Measurements from ENCODE around the gene KRT20. TPM values are rescaled to one million over a fixed set of nuclear protein-coding genes. Genes with fewer than 3 reads are reported as not detected.

Gene KRT20
- total RNA-seq, 4 donors from 2014 or later: not detected

DNA sequence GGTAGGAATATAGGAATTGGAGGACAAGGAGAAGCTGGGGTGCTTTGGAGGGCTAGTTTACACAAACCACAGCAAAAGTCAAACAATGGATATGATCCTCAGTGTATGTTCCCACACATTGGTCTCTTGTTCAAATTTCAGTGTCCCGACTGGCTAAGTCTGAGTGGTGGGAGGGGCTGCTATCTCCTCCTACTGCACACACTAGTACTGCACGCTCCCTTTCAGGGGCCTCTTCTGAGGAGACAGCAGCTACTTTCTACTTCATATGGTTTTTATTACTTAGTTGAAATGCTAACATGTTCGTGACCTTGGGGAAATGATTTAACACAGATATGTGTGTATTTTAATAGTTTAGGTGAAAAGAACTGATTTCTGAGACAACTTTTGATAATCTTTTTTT lies 43.8 kb downstream of the KRT20 start:
- no peak for ATAC-seq
- Histone ChIP-seq H3K36me3 (peaks cover 0 to 4% of the 10 kb centered on the region in 2 donors), H3K4me3 (no peak overlapping the region), H3K27me3 (peaks cover 19% of the 10 kb centered on the region), H3K4me1 (no peaks in the 10 kb centered on the region), H3K9me3 (no peaks in the 10 kb centered on the region), H3K27ac (no peak overlapping the region)
- 44 to 63% methylated on average over 3 of the region's 3 CpGs for WGBS, 2 donors (ENCODE audit: low coverage in 1 of 2)
- TF ChIP-seq POLR2AphosphoS5 (IDR thresholded peaks at IDR 0.05) (no peak), EP300 (IDR thresholded peaks at IDR 0.05) (no peak), CTCF (IDR thresholded peaks at IDR 0.05) (no peak), POLR2A (IDR thresholded peaks at IDR 0.05) (no peak)

- TF ChIP-seq POLR2AphosphoS5 (IDR thresholded peaks at IDR 0.05) (no peak), POLR2A (IDR thresholded peaks at IDR 0.05) (no peak), EP300 (IDR thresholded peaks at IDR 0.05) (no peak), CTCF (IDR thresholded peaks at IDR 0.05) (no peak)
- no peak overlapping the region for H3K27ac ChIP-seq
- WGBS, 2 donors (ENCODE audit: low coverage in 1 of 2): 63 to 90% methylated on average over 3 of the region's 3 CpGs
- H3K4me3 ChIP-seq: no peak overlapping the region
- no peaks in the 10 kb centered on the region for H3K9me3 ChIP-seq
- H3K36me3 ChIP-seq: peaks cover 0 to 21% of the 10 kb centered on the region in 2 donors
- peaks cover 13% of the 10 kb centered on the region for H3K27me3 ChIP-seq
- H3K4me1 ChIP-seq: no peaks in the 10 kb centered on the region
- ATAC-seq: no peak
Observed at GRCh38 chr17:40839194-40839593, 45.8 kb downstream of the KRT20 start.

- H3K4me1 ChIP-seq: no peaks in the 10 kb centered on the region
- no peak overlapping the region for H3K4me3 ChIP-seq
- H3K27me3 ChIP-seq: no peaks in the 10 kb centered on the region
- 96 to 100% methylated on average over 1 to 4 of the region's 4 CpGs for WGBS, 2 donors (ENCODE audit: low coverage in 1 of 2)
- ATAC-seq: no peak
- H3K9me3 ChIP-seq: no peaks in the 10 kb centered on the region
- TF ChIP-seq POLR2AphosphoS5 (IDR thresholded peaks at IDR 0.05) (no peak), CTCF (IDR thresholded peaks at IDR 0.05) (no peak), POLR2A (IDR thresholded peaks at IDR 0.05) (no peak), EP300 (IDR thresholded peaks at IDR 0.05) (no peak)
- H3K27ac ChIP-seq: no peak overlapping the region
- H3K36me3 ChIP-seq: peaks cover 0 to 28% of the 10 kb centered on the region in 2 donors
Observed at GRCh38 chr17:40836020-40836419, 49.0 kb downstream of the KRT20 start.

- Histone ChIP-seq H3K4me3 (no peak overlapping the region), H3K9me3 (no peaks in the 10 kb centered on the region), H3K36me3 (peaks cover 0 to 28% of the 10 kb centered on the region in 2 donors), H3K27ac (no peak overlapping the region), H3K4me1 (no peaks in the 10 kb centered on the region), H3K27me3 (no peaks in the 10 kb centered on the region)
- no peak for ATAC-seq
- no peak for TF ChIP-seq POLR2A (IDR thresholded peaks at IDR 0.05)
- TF ChIP-seq POLR2AphosphoS5 (IDR thresholded peaks at IDR 0.05): no peak
- TF ChIP-seq EP300 (IDR thresholded peaks at IDR 0.05): no peak
- TF ChIP-seq CTCF (IDR thresholded peaks at IDR 0.05): no peak
Observed at GRCh38 chr17:40833882-40834281, 51.2 kb downstream of the KRT20 start.

GRCh38 chr17:40832840-40833239 lies 52.2 kb downstream of the KRT20 start:
- no peak overlapping the region for H3K27ac ChIP-seq
- no peak overlapping the region for H3K4me3 ChIP-seq
- H3K4me1 ChIP-seq: no peaks in the 10 kb centered on the region
- no peak for TF ChIP-seq POLR2AphosphoS5 (IDR thresholded peaks at IDR 0.05)
- no peak for TF ChIP-seq EP300 (IDR thresholded peaks at IDR 0.05)
- no peak for TF ChIP-seq CTCF (IDR thresholded peaks at IDR 0.05)
- no peak for TF ChIP-seq POLR2A (IDR thresholded peaks at IDR 0.05)
- no peaks in the 10 kb centered on the region for H3K9me3 ChIP-seq
- no peaks in the 10 kb centered on the region for H3K27me3 ChIP-seq
- H3K36me3 ChIP-seq: peaks cover 0 to 28% of the 10 kb centered on the region in 2 donors
- no peak for ATAC-seq
- WGBS, 2 donors (ENCODE audit: low coverage in 1 of 2): 55 to 78% methylated on average over 3 of the region's 3 CpGs

Data from gastroesophageal sphincter (tissue), 4 donors.